Measurements from ENCODE around the gene PPP5C.

DNA sequence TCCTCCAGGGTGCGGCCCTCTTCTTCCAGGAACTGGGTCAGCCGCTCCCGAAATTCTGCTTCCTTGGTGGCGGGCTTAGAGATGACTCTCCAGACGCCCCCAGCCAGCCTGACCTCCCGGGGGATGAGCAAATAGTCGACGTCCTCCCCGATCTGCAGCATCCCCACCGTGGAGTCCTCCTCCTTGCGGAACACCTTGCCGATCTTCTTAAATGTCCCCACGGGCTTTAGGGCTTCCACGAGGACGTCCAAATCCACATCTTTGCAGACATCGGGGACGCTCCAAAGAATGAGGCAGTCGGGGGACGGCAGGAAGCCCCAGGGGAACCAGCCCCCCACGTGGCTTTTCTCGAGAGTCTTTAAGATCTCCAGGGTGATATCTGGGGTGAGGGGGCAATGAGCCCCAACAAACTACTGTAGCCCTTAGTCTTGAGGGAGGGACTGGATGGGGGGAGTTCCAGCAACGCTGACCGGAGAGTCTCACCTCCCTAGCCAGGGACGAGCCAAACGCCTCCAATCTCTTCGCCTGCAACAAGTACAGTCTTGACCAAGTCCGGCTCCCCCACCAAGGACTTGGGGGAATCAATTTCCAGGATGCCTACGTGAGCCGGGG lies 65.9 kb downstream of the PPP5C start:
- TF ChIP-seq CTCF (IDR thresholded peaks at IDR 0.05) (no peak), ZFX (IDR thresholded peaks at IDR 0.05; ENCODE audit: borderline replicate concordance) (no peak)
